Measurements from ENCODE around the gene RMP24.

Gene RMP24

GRCh38 chr18:35968278-35968880 lies 4.1 kb upstream of the RMP24 start:
- Histone ChIP-seq H3K9me3 (ENCODE audit: insufficient read depth, low read depth, low read length) (no peaks in the 10 kb centered on the region), H3K4me1 (ENCODE audit: insufficient read depth, low read length) (no peaks in the 10 kb centered on the region), H3K9ac (ENCODE audit: low read depth, low read length) (no peak overlapping the region), H3K36me3 (ENCODE audit: insufficient read depth, low read depth, low read length) (no peaks in the 10 kb centered on the region), H3K27ac (ENCODE audit: low read length) (no peak overlapping the region), H3K4me3 (ENCODE audit: low read length) (no peak overlapping the region), H3K27me3 (ENCODE audit: insufficient read depth, low read length) (no peaks in the 10 kb centered on the region)

- Histone ChIP-seq H3K4me3 (ENCODE audit: low read length) (no peak overlapping the region), H3K27ac (ENCODE audit: low read length) (no peak overlapping the region), H3K9me3 (ENCODE audit: insufficient read depth, low read depth, low read length) (no peaks in the 10 kb centered on the region), H3K27me3 (ENCODE audit: insufficient read depth, low read length) (no peaks in the 10 kb centered on the region), H3K9ac (ENCODE audit: low read depth, low read length) (no peak overlapping the region), H3K36me3 (ENCODE audit: insufficient read depth, low read depth, low read length) (peaks cover 11% of the 10 kb centered on the region; the same call in 1 of the 2 replicates), H3K4me1 (ENCODE audit: insufficient read depth, low read length) (no peaks in the 10 kb centered on the region)
These were observed 2.8 kb upstream of the RMP24 start for GRCh38 chr18:35969676-35970075.

- Histone ChIP-seq H3K9me3 (ENCODE audit: insufficient read depth, low read depth, low read length) (no peaks in the 10 kb centered on the region), H3K27me3 (ENCODE audit: insufficient read depth, low read length) (no peaks in the 10 kb centered on the region), H3K27ac (ENCODE audit: low read length) (peak overlapping the region; percentile 28), H3K36me3 (ENCODE audit: insufficient read depth, low read depth, low read length) (peaks cover 31% of the 10 kb centered on the region), H3K9ac (ENCODE audit: low read depth, low read length) (peak overlapping the region; percentile 78; the same call in 1 of the 2 replicates), H3K4me1 (ENCODE audit: insufficient read depth, low read length) (no peaks in the 10 kb centered on the region), H3K4me3 (ENCODE audit: low read length) (peak overlapping the region; percentile 100)
These were observed 750 bp upstream of the RMP24 start for GRCh38 chr18:35971661-35972196.

GRCh38 chr18:35973650-35974049 lies 1.2 kb downstream of the RMP24 start:
- H3K9me3 ChIP-seq (ENCODE audit: insufficient read depth, low read depth, low read length) = no peaks in the 10 kb centered on the region
- H3K27me3 ChIP-seq (ENCODE audit: insufficient read depth, low read length) = no peaks in the 10 kb centered on the region
- H3K4me3 ChIP-seq (ENCODE audit: low read length) = peak overlapping the region; percentile 100
- peaks cover 51% of the 10 kb centered on the region for H3K36me3 ChIP-seq (ENCODE audit: insufficient read depth, low read depth, low read length)
- H3K4me1 ChIP-seq (ENCODE audit: insufficient read depth, low read length) = no peaks in the 10 kb centered on the region
- H3K27ac ChIP-seq (ENCODE audit: low read length) = no peak overlapping the region
- peak overlapping the region; percentile 93; the same call in 1 of the 2 replicates for H3K9ac ChIP-seq (ENCODE audit: low read depth, low read length)

GRCh38 chr18:35974181-35974580 lies 1.7 kb downstream of the RMP24 start:
- peaks cover 56% of the 10 kb centered on the region for H3K36me3 ChIP-seq (ENCODE audit: insufficient read depth, low read depth, low read length)
- H3K4me3 ChIP-seq (ENCODE audit: low read length) = peak overlapping the region; percentile 100; the same call in 1 of the 2 replicates
- no peak overlapping the region for H3K9ac ChIP-seq (ENCODE audit: low read depth, low read length)

GRCh38 chr18:35979112-35979511 lies 6.6 kb downstream of the RMP24 start:
- H3K9me3 ChIP-seq (ENCODE audit: insufficient read depth, low read depth, low read length) = no peaks in the 10 kb centered on the region
- no peak overlapping the region for H3K27ac ChIP-seq (ENCODE audit: low read length)
- no peak overlapping the region for H3K9ac ChIP-seq (ENCODE audit: low read depth, low read length)
- H3K4me1 ChIP-seq (ENCODE audit: insufficient read depth, low read length) = no peaks in the 10 kb centered on the region
- H3K36me3 ChIP-seq (ENCODE audit: insufficient read depth, low read depth, low read length) = peaks cover 85% of the 10 kb centered on the region
- H3K27me3 ChIP-seq (ENCODE audit: insufficient read depth, low read length) = no peaks in the 10 kb centered on the region
- H3K4me3 ChIP-seq (ENCODE audit: low read length) = no peak overlapping the region

More at GRCh38 chr18:35974181-35974580, 1.7 kb downstream of the RMP24 start:
- Histone ChIP-seq H3K27ac (ENCODE audit: low read length) (no peak overlapping the region), H3K9me3 (ENCODE audit: insufficient read depth, low read depth, low read length) (no peaks in the 10 kb centered on the region), H3K4me1 (ENCODE audit: insufficient read depth, low read length) (no peaks in the 10 kb centered on the region), H3K27me3 (ENCODE audit: insufficient read depth, low read length) (no peaks in the 10 kb centered on the region)

- no peak overlapping the region for H3K27ac ChIP-seq (ENCODE audit: low read length)
- H3K4me3 ChIP-seq (ENCODE audit: low read length) = no peak overlapping the region
- H3K4me1 ChIP-seq (ENCODE audit: insufficient read depth, low read length) = no peaks in the 10 kb centered on the region
- H3K9me3 ChIP-seq (ENCODE audit: insufficient read depth, low read depth, low read length) = no peaks in the 10 kb centered on the region
- no peak overlapping the region for H3K9ac ChIP-seq (ENCODE audit: low read depth, low read length)
- H3K27me3 ChIP-seq (ENCODE audit: insufficient read depth, low read length) = no peaks in the 10 kb centered on the region
- H3K36me3 ChIP-seq (ENCODE audit: insufficient read depth, low read depth, low read length) = peaks cover 50% of the 10 kb centered on the region
These were observed 10.1 kb downstream of the RMP24 start for GRCh38 chr18:35982409-35983114.

- Histone ChIP-seq H3K9ac (ENCODE audit: low read depth, low read length) (no peak overlapping the region), H3K4me3 (ENCODE audit: low read length) (no peak overlapping the region), H3K9me3 (ENCODE audit: insufficient read depth, low read depth, low read length) (no peaks in the 10 kb centered on the region), H3K27me3 (ENCODE audit: insufficient read depth, low read length) (no peaks in the 10 kb centered on the region), H3K36me3 (ENCODE audit: insufficient read depth, low read depth, low read length) (peaks cover 45% of the 10 kb centered on the region), H3K27ac (ENCODE audit: low read length) (no peak overlapping the region), H3K4me1 (ENCODE audit: insufficient read depth, low read length) (no peaks in the 10 kb centered on the region)
These were observed 10.7 kb downstream of the RMP24 start for GRCh38 chr18:35983147-35983546.

- H3K27me3 ChIP-seq (ENCODE audit: insufficient read depth, low read length) = no peaks in the 10 kb centered on the region
- no peak overlapping the region for H3K4me3 ChIP-seq (ENCODE audit: low read length)
- no peak overlapping the region for H3K27ac ChIP-seq (ENCODE audit: low read length)
- H3K4me1 ChIP-seq (ENCODE audit: insufficient read depth, low read length) = no peaks in the 10 kb centered on the region
- no peaks in the 10 kb centered on the region for H3K9me3 ChIP-seq (ENCODE audit: insufficient read depth, low read depth, low read length)
- H3K36me3 ChIP-seq (ENCODE audit: insufficient read depth, low read depth, low read length) = peaks cover 44% of the 10 kb centered on the region
- H3K9ac ChIP-seq (ENCODE audit: low read depth, low read length) = no peak overlapping the region
These were observed 11.3 kb downstream of the RMP24 start for GRCh38 chr18:35983818-35984217.

GRCh38 chr18:35991696-35992095 lies 19.2 kb downstream of the RMP24 start:
- Histone ChIP-seq H3K9me3 (ENCODE audit: insufficient read depth, low read depth, low read length) (no peaks in the 10 kb centered on the region), H3K4me3 (ENCODE audit: low read length) (no peak overlapping the region), H3K9ac (ENCODE audit: low read depth, low read length) (no peak overlapping the region), H3K4me1 (ENCODE audit: insufficient read depth, low read length) (no peaks in the 10 kb centered on the region), H3K27me3 (ENCODE audit: insufficient read depth, low read length) (no peaks in the 10 kb centered on the region), H3K27ac (ENCODE audit: low read length) (no peak overlapping the region), H3K36me3 (ENCODE audit: insufficient read depth, low read depth, low read length) (peaks cover 41% of the 10 kb centered on the region)

- Histone ChIP-seq H3K4me3 (ENCODE audit: low read length) (no peak overlapping the region), H3K36me3 (ENCODE audit: insufficient read depth, low read depth, low read length) (peaks cover 41% of the 10 kb centered on the region), H3K27me3 (ENCODE audit: insufficient read depth, low read length) (no peaks in the 10 kb centered on the region), H3K9ac (ENCODE audit: low read depth, low read length) (no peak overlapping the region), H3K4me1 (ENCODE audit: insufficient read depth, low read length) (no peaks in the 10 kb centered on the region), H3K27ac (ENCODE audit: low read length) (no peak overlapping the region), H3K9me3 (ENCODE audit: insufficient read depth, low read depth, low read length) (no peaks in the 10 kb centered on the region)
These were observed 20.5 kb downstream of the RMP24 start for GRCh38 chr18:35993013-35993412.

GRCh38 chr18:35998967-35999366 lies 26.5 kb downstream of the RMP24 start:
- Histone ChIP-seq H3K27ac (ENCODE audit: low read length) (no peak overlapping the region), H3K9me3 (ENCODE audit: insufficient read depth, low read depth, low read length) (no peaks in the 10 kb centered on the region), H3K4me1 (ENCODE audit: insufficient read depth, low read length) (no peaks in the 10 kb centered on the region), H3K36me3 (ENCODE audit: insufficient read depth, low read depth, low read length) (no peaks in the 10 kb centered on the region), H3K9ac (ENCODE audit: low read depth, low read length) (no peak overlapping the region), H3K27me3 (ENCODE audit: insufficient read depth, low read length) (no peaks in the 10 kb centered on the region), H3K4me3 (ENCODE audit: low read length) (no peak overlapping the region)
